GM12874 (cell line): Measurements from ENCODE around the gene TCP1.

Experiments used
- TF ChIP-seq, protein P1 (sequence below): IDR thresholded peaks from 2 replicates; pipeline ENCODE4 v1.5.1; 2011; ENCODE audit warnings: low read depth, mild to moderate bottlenecking, control low read depth, low read length, moderate library complexity; ENCODE audit not compliant: insufficient read depth

Gene TCP1

DNA sequence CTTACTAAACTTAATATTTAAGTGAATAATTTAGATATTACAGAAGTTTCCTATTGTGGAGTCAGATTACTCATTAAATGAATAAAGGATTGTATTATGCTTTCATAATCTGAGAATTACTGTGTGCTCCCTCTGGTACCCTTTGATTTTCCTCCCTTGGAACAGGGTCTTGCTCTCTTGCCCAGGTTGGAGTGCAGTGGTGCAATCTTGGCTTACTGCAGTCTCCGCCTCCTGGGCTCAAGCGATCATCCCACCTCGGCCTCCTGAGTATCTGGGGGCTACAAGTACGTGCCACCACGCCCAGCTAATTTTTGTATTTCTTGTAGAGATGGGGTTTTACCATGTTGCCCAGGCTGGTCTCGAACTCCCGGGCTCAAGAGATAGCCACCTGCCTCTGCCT, 52.5 kb downstream of the TCP1 start:
- TF ChIP-seq, protein P1, sequence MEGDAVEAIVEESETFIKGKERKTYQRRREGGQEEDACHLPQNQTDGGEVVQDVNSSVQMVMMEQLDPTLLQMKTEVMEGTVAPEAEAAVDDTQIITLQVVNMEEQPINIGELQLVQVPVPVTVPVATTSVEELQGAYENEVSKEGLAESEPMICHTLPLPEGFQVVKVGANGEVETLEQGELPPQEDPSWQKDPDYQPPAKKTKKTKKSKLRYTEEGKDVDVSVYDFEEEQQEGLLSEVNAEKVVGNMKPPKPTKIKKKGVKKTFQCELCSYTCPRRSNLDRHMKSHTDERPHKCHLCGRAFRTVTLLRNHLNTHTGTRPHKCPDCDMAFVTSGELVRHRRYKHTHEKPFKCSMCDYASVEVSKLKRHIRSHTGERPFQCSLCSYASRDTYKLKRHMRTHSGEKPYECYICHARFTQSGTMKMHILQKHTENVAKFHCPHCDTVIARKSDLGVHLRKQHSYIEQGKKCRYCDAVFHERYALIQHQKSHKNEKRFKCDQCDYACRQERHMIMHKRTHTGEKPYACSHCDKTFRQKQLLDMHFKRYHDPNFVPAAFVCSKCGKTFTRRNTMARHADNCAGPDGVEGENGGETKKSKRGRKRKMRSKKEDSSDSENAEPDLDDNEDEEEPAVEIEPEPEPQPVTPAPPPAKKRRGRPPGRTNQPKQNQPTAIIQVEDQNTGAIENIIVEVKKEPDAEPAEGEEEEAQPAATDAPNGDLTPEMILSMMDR = no peak

GRCh38 chr6:159730332-159730676, 59.1 kb downstream of the TCP1 start:
- TF ChIP-seq, protein P1 = no peak

- TF ChIP-seq, protein P1 = no peak
Measured at GRCh38 chr6:159729598-159730331, 59.6 kb downstream of the TCP1 start.

- TF ChIP-seq, protein P1 = no peak
Measured at GRCh38 chr6:159728531-159728964, 60.9 kb downstream of the TCP1 start.
